PC-3 (cell line): ENCODE measurements around the gene SMG6. TPM values are rescaled to one million over a fixed set of nuclear protein-coding genes. Genes with fewer than 3 reads are reported as not detected.

ENCODE experiments used
- ATAC-seq: fragments of 200-7000 bp; cut with Tn5 transposase; 2 replicates; pipeline ENCODE4 v1.9.1; 2020; ENCODE audit warnings: mild to moderate bottlenecking, moderate library complexity
- BruUV-seq: library from RNA; stranded (reverse); fragments of 400-500 nt; replicated peaks from 2 replicates; lab custom pipeline; 2021; lab: Mats Ljungman, UMichigan
- CTCF ChIA-PET: fragments of 300-600 bp; sonication (Branson Sonifier 250); formaldehyde crosslinking; loops from one replicate; lab custom pipeline; 2022; ENCODE audit warnings: antibody characterized with exemption; lab: Charles Lee
- POLR2A ChIA-PET: fragments of 300-600 bp; sonication (Branson Sonifier 250); formaldehyde crosslinking; loops from one replicate; lab custom pipeline; 2022; ENCODE audit warnings: antibody characterized with exemption; ENCODE audit not compliant: unreplicated experiment; lab: Charles Lee
- DNase-seq: peaks from one replicate; pipeline ENCODE4 v3.0.0-alpha.2; 2015
- H2AFZ ChIP-seq: fragments of 300-600 bp; sonication (generic); 2 replicates; pipeline ENCODE4 v1.6.0; 2016; ENCODE audit warnings: antibody characterized with exemption, low read length
- H3F3A ChIP-seq: fragments of 300-600 bp; sonication (generic); one replicate; pipeline ENCODE4 v1.6.0; 2017; ENCODE audit warnings: antibody characterized with exemption, low read length, control low read depth, mild to moderate bottlenecking; ENCODE audit not compliant: unreplicated experiment
- H3K27ac ChIP-seq: fragments of 300-600 bp; sonication (generic); 2 replicates; pipeline ENCODE4 v1.5.1; 2016; ENCODE audit warnings: mild to moderate bottlenecking, low read length
- H3K27me3 ChIP-seq: fragments of 300-600 bp; sonication (generic); 2 replicates; pipeline ENCODE4 v1.6.1; 2016; ENCODE audit warnings: low read length, mixed read lengths
- H3K36me3 ChIP-seq: fragments of 300-600 bp; sonication (generic); 2 replicates; pipeline ENCODE4 v1.6.1; 2016; ENCODE audit warnings: low read depth, mixed run types, low read length, mixed read lengths
- H3K4me1 ChIP-seq: fragments of 300-600 bp; sonication (generic); 2 replicates; pipeline ENCODE4 v1.5.1; 2016; ENCODE audit warnings: low read length; ENCODE audit not compliant: insufficient read depth
- H3K4me2 ChIP-seq: fragments of 300-600 bp; sonication (generic); 2 replicates; pipeline ENCODE4 v1.6.0; 2016; ENCODE audit warnings: low read length
- H3K4me3 ChIP-seq: fragments of 300-600 bp; sonication (generic); 2 replicates; pipeline ENCODE4 v1.5.1; 2016; ENCODE audit warnings: mild to moderate bottlenecking, low read length, mixed read lengths
- H3K79me2 ChIP-seq: fragments of 300-600 bp; sonication (generic); 2 replicates; pipeline ENCODE4 v1.6.1; 2017; ENCODE audit warnings: low read length, mixed read lengths
- H3K9ac ChIP-seq: fragments of 300-600 bp; sonication (generic); 2 replicates; pipeline ENCODE4 v1.6.0; 2016; ENCODE audit warnings: mild to moderate bottlenecking, low read length
- H3K9me2 ChIP-seq: fragments of 300-600 bp; sonication (generic); replicated peaks from 2 replicates; pipeline ENCODE4 v1.6.1; 2016; ENCODE audit warnings: mixed run types, low read length, mixed read lengths
- H3K9me3 ChIP-seq: fragments of 300-600 bp; sonication (generic); 2 replicates; pipeline ENCODE4 v1.6.1; 2016; ENCODE audit warnings: low read length, mixed read lengths
- H4K20me1 ChIP-seq: fragments of 300-600 bp; sonication (generic); 2 replicates; pipeline ENCODE4 v1.6.1; 2016; ENCODE audit warnings: low read length, mixed read lengths
- CTCF ChIP-seq: fragments of 300-600 bp; sonication (generic); conservative IDR thresholded peaks from 2 replicates; pipeline ENCODE4 v1.5.1; 2017; ENCODE audit warnings: antibody characterized with exemption, low read depth, mild to moderate bottlenecking, low read length
- EZH2 ChIP-seq: fragments of 300-600 bp; sonication (generic); IDR thresholded peaks from one replicate; pipeline ENCODE4 v1.6.1; 2017; ENCODE audit warnings: antibody characterized with exemption, mild to moderate bottlenecking, low read length; ENCODE audit not compliant: unreplicated experiment
- EZH2phosphoT487 ChIP-seq: fragments of 300-600 bp; sonication (generic); IDR thresholded peaks from 2 replicates; pipeline ENCODE4 v1.6.1; 2018; ENCODE audit warnings: mild to moderate bottlenecking, antibody characterized with exemption, low read length, borderline replicate concordance
- intact Hi-C: fragments of 100-400 bp; cut with micrococcal nuclease; formaldehyde crosslinking; loops from 2 replicates; pipeline ENCODE4 v1.9.0; 2023
- total RNA-seq: library from RNA; depleted of rRNA; stranded (reverse); fragments of >200 nt; gene quantifications from 2 replicates; pipeline ENCODE4 v1.2.3, GENCODE V29; 2014

The SMG6 gene
- total RNA-seq, 1 experiment from 2014 or later, result 13.4 TPM

GRCh38 chr17:2172999-2173398 is 130.6 kb downstream of the SMG6 start:
- TF ChIP-seq EZH2 (no peak), EZH2phosphoT487 (no peak), CTCF (no peak)
- Histone ChIP-seq H4K20me1 (no peaks in the 10 kb centered on the region), H3K36me3 (no peaks in the 10 kb centered on the region), H3K4me2 (peak overlapping the region; percentile 64; the same call in 1 of the 2 replicates), H2AFZ (peak overlapping the region; percentile 66; the same call in 1 of the 2 replicates), H3K79me2 (no peaks in the 10 kb centered on the region), H3K27ac (peak overlapping the region; percentile 70), H3K9ac (peak overlapping the region; percentile 46), H3K4me1 (peaks cover 15% of the 10 kb centered on the region), H3K9me3 (no peaks in the 10 kb centered on the region), H3K27me3 (no peaks in the 10 kb centered on the region), H3F3A (no peaks in the 10 kb centered on the region), H3K9me2 (no peaks in the 10 kb centered on the region), H3K4me3 (no peak overlapping the region)
- intact Hi-C loops, result loop anchor here (1.0 to 10.0 kb wide), 2 partner anchors 58 to 88 kb away; no protein-coding TSS in a partner anchor
- ATAC-seq (no peak), DNase-seq (no peak)
- ChIA-PET CTCF (interaction anchor here (0.6 to 0.7 kb wide), 2 partner anchors 60 to 89 kb away, joined by 3 to 8 read pairs; no protein-coding TSS in a partner anchor), POLR2A (no interaction called here)
- BruUV-seq, result no TSS peak

GRCh38 chr17:2172077-2172851 is 131.3 kb downstream of the SMG6 start:
- Histone ChIP-seq H3K79me2 (no peaks in the 10 kb centered on the region), H2AFZ (peak overlapping the region; percentile 66), H3K4me2 (peak overlapping the region; percentile 64), H3K9me3 (no peaks in the 10 kb centered on the region), H4K20me1 (no peaks in the 10 kb centered on the region), H3K36me3 (no peaks in the 10 kb centered on the region), H3K4me3 (peak overlapping the region; percentile 25; the same call in 1 of the 2 replicates), H3F3A (no peaks in the 10 kb centered on the region), H3K9ac (peak overlapping the region; percentile 46), H3K4me1 (peaks cover 15% of the 10 kb centered on the region), H3K9me2 (no peaks in the 10 kb centered on the region), H3K27me3 (no peaks in the 10 kb centered on the region), H3K27ac (peak overlapping the region; percentile 70)
- POLR2A ChIA-PET, result interaction anchor here (0.6 to 0.9 kb wide), 2 partner anchors 67 to 69 kb away, joined by 7 to 10 read pairs; no protein-coding TSS in a partner anchor
- no TSS peak for BruUV-seq
- CTCF ChIA-PET, result interaction anchor here (0.7 kb wide), 1 partner anchor 60 kb away, joined by 8 read pairs; no protein-coding TSS in a partner anchor
- TF ChIP-seq EZH2, result no peak
- TF ChIP-seq CTCF, result no peak
- TF ChIP-seq EZH2phosphoT487, result no peak
- ATAC-seq (peak; percentile 87), DNase-seq (peak; percentile 40)
- intact Hi-C loops, result loop anchor here (1.0 to 10.0 kb wide), 2 partner anchors 59 to 87 kb away; no protein-coding TSS in a partner anchor
